ENCODE measurements around the gene BRSK2. TPM values are rescaled to one million over a fixed set of nuclear protein-coding genes. Genes with fewer than 3 reads are reported as not detected.

Gene BRSK2
- total and polyA plus RNA-seq, 12 donors = 0.13 to 2.3 (median 0.44) TPM; not detected in 1

DNA sequence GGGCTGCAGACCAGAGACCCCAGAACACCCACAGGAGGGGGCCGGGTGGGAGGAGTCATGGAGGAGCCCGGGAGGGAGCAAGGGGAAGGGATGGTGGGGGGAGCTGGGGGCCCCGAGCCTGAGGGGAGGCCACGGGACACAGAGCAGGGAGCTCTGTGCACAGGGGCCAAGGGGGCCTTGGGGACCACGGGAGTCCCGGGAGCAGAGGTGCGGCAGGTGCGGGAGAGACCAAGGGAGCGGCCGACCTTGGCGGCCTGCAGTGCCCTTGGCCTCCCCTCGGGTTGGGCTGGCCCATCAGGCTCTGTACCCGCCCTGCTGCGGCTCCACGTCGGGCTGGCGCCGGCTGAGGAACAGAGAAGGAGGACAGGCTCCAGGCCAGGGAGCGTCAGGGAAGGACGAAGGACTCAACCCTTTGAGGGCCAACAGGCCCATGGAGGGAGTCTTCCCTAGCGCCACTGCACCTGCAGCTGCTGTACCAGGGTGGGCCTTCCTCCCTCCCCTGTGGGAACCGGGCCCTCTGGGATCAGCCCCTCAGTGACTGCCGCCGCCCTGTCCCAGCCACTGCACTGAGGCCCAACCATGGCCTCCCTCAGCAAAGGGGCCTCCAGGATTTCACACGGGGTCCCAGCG is 17.8 kb upstream of the BRSK2 start:
- Histone ChIP-seq H3K27ac (no peak overlapping the region), H3K36me3 (no peaks in the 10 kb centered on the region), H3K4me1 (no peaks in the 10 kb centered on the region), H3K4me3 (no peak overlapping the region), H3K9me3 (peaks cover 0 to 7% (median 0%) of the 10 kb centered on the region in 11 donors), H3K27me3 (peaks cover 0 to 31% (median 4%) of the 10 kb centered on the region in 7 donors)
- ATAC-seq (peak in 1 of 8 donors; percentile 40), DNase-seq (no peak)
- 84 to 86% methylated on average over 26 of the region's 26 CpGs for WGBS, 2 donors
- TF ChIP-seq, protein P1, sequence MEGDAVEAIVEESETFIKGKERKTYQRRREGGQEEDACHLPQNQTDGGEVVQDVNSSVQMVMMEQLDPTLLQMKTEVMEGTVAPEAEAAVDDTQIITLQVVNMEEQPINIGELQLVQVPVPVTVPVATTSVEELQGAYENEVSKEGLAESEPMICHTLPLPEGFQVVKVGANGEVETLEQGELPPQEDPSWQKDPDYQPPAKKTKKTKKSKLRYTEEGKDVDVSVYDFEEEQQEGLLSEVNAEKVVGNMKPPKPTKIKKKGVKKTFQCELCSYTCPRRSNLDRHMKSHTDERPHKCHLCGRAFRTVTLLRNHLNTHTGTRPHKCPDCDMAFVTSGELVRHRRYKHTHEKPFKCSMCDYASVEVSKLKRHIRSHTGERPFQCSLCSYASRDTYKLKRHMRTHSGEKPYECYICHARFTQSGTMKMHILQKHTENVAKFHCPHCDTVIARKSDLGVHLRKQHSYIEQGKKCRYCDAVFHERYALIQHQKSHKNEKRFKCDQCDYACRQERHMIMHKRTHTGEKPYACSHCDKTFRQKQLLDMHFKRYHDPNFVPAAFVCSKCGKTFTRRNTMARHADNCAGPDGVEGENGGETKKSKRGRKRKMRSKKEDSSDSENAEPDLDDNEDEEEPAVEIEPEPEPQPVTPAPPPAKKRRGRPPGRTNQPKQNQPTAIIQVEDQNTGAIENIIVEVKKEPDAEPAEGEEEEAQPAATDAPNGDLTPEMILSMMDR (IDR thresholded peaks at IDR 0.05) = no peak
- intact Hi-C loops (cut with DNase I) = loop anchor here in 1 of 10 donors (10.0 kb wide), 1 partner anchor 47 kb away; no protein-coding TSS in a partner anchor

DNA sequence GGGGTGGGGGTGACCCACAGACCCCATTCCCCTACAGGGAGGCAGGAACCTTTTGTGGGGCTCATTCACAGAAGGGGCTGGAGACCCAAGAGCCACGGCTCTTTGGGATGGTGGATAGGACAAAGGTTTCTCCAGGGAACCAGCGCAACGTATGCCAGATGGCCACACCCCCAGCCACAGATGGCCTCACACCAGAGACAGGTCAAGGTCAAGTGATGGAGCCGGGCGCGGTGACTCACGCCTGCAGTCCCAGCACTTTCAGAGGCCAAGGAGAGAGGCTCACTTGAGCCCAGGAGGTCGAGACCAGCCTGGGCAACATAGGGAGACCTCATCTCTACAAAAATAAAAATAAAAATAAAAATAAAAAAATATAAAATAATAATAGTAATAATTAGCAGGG is 17.1 kb upstream of the BRSK2 start:
- H3K27ac ChIP-seq = no peak overlapping the region
- no peaks in the 10 kb centered on the region for H3K36me3 ChIP-seq
- peaks cover 0 to 31% (median 4%) of the 10 kb centered on the region in 7 donors for H3K27me3 ChIP-seq
- intact Hi-C loops (cut with DNase I) = loop anchor here in 1 of 10 donors (10.0 kb wide), 1 partner anchor 48 kb away; no protein-coding TSS in a partner anchor
- DNase-seq (no peak), ATAC-seq (no peak)
- no peak overlapping the region for H3K4me3 ChIP-seq
- WGBS, 2 donors = 77 to 82% methylated on average over 8 of the region's 8 CpGs
- TF ChIP-seq, protein P1 (IDR thresholded peaks at IDR 0.05) = no peak
- no peaks in the 10 kb centered on the region for H3K4me1 ChIP-seq
- H3K9me3 ChIP-seq = no peaks in the 10 kb centered on the region

DNA sequence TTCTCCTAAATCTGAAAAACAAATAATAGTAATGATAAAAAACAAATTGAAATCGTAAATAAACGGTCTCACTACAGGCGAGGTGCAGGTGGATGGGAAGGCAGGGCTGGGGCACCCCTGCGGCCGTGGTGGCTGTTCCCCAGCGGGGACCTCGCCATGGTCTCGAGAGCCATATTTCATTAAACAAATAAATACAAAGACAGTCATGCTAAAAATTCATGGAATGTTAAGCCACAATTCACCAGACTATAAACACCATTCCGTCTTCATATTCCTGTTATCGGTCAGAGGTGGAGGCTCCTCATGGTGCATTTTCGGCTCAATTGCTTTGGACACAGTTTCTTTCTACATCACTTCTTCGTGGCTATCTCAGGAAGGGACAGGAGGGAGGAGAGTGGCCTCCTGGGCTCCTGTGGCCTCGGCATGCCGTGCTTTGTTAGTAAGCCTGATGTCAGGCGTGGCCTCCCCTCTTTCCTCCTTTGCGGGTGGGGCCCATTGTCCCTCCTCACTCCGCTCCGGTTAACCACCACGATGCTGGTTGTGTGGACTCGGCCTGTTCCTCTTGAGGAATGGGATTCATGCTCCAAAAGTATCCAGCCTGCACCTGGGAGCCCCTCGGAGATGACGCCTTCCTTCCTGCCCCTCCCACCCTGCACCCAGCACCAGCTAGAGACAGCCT is 16.1 kb upstream of the BRSK2 start:
- WGBS, 2 donors = 72 to 75% methylated on average over 22 of the region's 22 CpGs
- H3K4me3 ChIP-seq = no peak overlapping the region
- intact Hi-C loops (cut with DNase I) = loop anchor here in 1 of 10 donors (10.0 kb wide), 1 partner anchor 49 kb away; no protein-coding TSS in a partner anchor
- ATAC-seq = no peak
- H3K27ac ChIP-seq = no peak overlapping the region
- no peaks in the 10 kb centered on the region for H3K4me1 ChIP-seq
- no peak for DNase-seq
- H3K36me3 ChIP-seq = no peaks in the 10 kb centered on the region
- no peaks in the 10 kb centered on the region for H3K9me3 ChIP-seq
- H3K27me3 ChIP-seq = peaks cover 0 to 31% (median 4%) of the 10 kb centered on the region in 7 donors
- TF ChIP-seq, protein P1 (IDR thresholded peaks at IDR 0.05) = no peak

DNA sequence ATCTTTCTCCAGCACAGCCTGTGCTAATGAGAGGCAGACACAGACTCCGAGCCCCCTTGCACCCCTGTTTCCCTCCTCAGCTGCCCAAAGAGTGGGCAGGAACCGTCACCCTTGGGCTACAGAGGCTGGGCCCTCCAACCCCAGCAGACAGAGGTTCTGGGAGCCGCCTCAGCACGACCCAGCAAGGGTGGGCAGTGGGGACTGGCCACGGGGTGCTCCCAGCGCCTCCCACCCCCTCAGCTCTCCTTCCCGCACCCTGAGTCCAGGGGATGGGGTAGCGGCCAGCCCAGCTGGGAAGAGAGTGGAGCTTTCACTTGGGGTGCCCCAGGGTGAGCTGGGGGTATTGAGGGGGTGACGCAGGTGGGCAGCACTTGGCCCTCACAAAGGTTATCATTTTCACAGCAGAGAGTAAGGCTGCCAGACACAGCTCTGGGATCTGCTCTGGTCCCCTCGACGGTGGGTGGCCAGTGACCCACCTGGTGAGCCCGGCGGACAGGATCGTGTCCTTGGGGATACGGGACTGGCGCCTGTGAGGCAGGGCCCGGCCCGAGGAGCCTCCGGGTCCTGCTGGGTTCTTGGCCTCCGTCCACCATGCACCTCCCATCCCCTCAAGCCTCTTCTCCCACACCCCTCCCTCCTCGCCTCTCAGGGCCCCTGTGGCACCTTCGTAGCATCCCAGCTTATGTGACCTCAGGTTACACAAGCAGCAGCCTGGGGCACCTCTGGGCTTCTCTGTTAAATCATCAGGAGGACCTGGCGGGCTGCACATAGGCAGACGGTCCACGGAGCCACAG is 14.4 kb upstream of the BRSK2 start:
- H3K27ac ChIP-seq = no peak overlapping the region
- no peaks in the 10 kb centered on the region for H3K4me1 ChIP-seq
- H3K36me3 ChIP-seq = no peaks in the 10 kb centered on the region
- WGBS, 2 donors = 87 to 92% methylated on average over 25 of the region's 25 CpGs
- H3K4me3 ChIP-seq = no peak overlapping the region
- ATAC-seq (peak in 1 of 8 donors; percentile 19), DNase-seq (no peak)
- peaks cover 0 to 27% (median 0%) of the 10 kb centered on the region in 7 donors for H3K27me3 ChIP-seq
- H3K9me3 ChIP-seq = peaks cover 0 to 9% (median 0%) of the 10 kb centered on the region in 11 donors
- TF ChIP-seq, protein P1 (IDR thresholded peaks at IDR 0.05) = no peak
- intact Hi-C loops (cut with DNase I) = loop anchor here in 1 of 10 donors (10.0 kb wide), 1 partner anchor 51 kb away; no protein-coding TSS in a partner anchor

Measured in heart right ventricle (tissue), 16 donors.